ENCODE measurements around the gene BTBD7.

DNA sequence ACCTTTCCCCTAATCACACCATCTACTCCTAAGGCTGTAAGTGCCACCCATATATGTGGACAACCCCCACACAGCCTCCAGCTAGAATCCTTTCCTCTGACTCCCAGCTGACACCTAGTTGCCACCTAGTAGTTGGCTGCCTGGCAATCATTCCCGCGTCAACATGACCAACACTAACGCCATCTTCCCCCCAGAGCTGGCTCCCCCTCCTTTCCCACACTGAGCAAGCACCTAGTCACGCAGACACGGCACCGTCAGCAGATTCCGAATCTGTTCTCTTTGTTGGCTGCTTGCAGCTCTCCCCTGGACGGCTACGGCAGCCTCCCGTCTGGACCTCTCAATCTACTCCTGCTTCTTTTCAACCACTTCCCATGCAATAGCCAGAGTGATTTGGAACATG is 98.0 kb downstream of the BTBD7 start:
- TF ChIP-seq, protein P1, sequence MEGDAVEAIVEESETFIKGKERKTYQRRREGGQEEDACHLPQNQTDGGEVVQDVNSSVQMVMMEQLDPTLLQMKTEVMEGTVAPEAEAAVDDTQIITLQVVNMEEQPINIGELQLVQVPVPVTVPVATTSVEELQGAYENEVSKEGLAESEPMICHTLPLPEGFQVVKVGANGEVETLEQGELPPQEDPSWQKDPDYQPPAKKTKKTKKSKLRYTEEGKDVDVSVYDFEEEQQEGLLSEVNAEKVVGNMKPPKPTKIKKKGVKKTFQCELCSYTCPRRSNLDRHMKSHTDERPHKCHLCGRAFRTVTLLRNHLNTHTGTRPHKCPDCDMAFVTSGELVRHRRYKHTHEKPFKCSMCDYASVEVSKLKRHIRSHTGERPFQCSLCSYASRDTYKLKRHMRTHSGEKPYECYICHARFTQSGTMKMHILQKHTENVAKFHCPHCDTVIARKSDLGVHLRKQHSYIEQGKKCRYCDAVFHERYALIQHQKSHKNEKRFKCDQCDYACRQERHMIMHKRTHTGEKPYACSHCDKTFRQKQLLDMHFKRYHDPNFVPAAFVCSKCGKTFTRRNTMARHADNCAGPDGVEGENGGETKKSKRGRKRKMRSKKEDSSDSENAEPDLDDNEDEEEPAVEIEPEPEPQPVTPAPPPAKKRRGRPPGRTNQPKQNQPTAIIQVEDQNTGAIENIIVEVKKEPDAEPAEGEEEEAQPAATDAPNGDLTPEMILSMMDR (IDR thresholded peaks at IDR 0.05) = no peak
- TF ChIP-seq EP300 (IDR thresholded peaks at IDR 0.05) (no peak), POLR2A (IDR thresholded peaks at IDR 0.05) (no peak)

Data from stomach (tissue), 4 donors.